ENCODE measurements around the gene RABGGTB.
"Not testable (repeated sequence)": the region's sequence is repeated elsewhere in the genome, so short reads cannot be mapped to it uniquely, and the experiment has no call there.

Gene RABGGTB

GRCh38 chr1:75795703-75796193 is 9.7 kb downstream of the RABGGTB start:
- DNase-seq (ENCODE audit: low read depth in 3 of 3): no peak

DNA sequence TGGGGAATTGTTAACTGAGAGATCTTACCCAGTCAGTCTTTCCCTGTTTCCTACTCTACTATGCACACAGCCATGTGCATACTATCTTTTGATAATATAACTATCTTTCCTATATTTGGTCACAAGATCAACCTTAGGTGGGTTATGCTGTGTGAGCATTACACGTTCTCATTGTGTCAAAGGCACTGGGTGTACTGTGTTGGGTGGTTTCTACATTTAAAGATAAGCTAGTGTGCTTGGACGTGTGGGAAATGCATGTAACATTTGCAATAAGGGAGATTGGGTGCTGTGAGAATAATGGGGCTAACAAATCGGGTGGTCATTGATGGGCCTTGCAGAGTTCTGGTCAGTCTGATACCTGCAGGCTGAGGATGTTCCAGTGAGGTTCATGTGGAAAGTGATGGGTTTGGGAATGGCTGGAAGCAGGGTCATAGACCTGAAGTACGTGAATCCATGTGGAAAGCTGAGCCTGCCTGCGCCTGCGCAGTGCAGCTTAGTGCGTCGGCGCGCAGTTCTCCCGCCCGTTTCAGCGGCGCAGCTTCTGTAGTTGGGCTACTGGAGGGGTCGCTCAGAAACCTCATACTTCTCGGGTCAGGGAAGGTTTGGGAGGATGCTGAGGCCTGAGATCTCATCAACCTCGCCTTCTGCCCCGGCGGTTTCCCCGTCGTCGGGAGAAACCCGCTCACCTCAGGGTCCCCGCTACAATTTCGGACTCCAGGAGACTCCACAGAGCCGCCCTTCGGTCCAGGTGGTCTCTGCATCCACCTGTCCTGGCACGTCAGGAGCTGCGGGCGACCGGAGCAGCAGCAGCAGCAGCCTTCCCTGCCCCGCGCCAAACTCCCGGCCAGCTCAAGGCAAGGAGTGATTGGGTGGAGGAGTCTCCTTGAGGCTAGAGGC is 10.6 kb downstream of the RABGGTB start, which contains the start of gene MSH4:
Gene MSH4 (plus strand): TSS at position 507 of the 897 bp plus-strand sequence. CDS start 104 bp downstream, at position 611.
- DNase-seq (ENCODE audit: low read depth in 3 of 3): no peak

DNA sequence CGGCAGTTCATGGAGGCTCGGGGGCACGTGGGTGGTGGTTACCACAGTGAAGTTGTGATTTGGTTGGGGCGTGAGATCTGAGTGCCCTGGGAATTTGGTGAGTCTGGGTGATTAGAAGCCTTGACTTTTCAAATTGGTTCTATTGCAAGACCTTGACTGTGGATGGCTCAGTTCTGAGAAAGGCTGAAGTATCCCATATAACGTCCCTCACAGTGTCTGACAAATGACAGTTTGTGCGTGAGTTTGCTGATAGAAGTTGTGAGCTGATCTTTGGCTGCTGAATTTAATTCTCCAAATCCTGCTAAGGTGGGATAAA is 11.2 kb downstream of the RABGGTB start:
- no peak for DNase-seq (ENCODE audit: low read depth in 3 of 3)

DNA sequence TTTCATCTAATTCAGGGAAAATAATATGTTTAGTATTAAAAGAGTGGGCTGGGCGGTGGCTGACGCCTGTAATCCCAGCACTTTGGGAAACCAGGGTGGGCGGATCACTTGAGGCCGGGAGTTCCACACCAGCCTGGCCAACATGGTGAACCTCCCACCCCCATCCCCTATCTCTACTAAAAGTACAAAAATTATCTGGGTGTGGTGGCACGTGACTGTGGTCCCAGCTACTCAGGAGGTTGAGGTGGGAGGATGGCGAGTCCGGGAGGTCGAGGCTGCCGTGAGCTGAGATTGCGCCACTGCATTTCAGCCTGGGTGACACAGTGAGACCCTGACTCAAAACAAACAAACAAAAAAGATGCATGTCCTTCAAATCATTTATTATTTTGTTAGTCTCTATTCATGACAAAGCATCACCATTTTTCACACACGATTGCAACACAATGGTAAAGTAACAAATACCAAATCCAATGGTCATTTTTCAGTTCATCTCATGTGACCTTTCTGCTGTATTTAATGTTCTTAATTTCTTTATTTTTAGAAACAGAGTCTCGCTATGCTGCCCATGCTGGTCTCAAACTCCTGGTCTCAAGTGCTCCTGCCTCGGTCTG is 11.7 kb downstream of the RABGGTB start:
- no peak for DNase-seq (ENCODE audit: low read depth in 3 of 3)

GRCh38 chr1:75801480-75801879 is 15.4 kb downstream of the RABGGTB start:
- DNase-seq (ENCODE audit: low read depth in 3 of 3): not testable (repeated sequence)

- no peak for DNase-seq (ENCODE audit: low read depth in 3 of 3)
Measured at GRCh38 chr1:75808921-75809320, 22.9 kb downstream of the RABGGTB start.

GRCh38 chr1:75810113-75810512 is 24.1 kb downstream of the RABGGTB start:
- not testable (repeated sequence) for DNase-seq (ENCODE audit: low read depth in 3 of 3)

DNA sequence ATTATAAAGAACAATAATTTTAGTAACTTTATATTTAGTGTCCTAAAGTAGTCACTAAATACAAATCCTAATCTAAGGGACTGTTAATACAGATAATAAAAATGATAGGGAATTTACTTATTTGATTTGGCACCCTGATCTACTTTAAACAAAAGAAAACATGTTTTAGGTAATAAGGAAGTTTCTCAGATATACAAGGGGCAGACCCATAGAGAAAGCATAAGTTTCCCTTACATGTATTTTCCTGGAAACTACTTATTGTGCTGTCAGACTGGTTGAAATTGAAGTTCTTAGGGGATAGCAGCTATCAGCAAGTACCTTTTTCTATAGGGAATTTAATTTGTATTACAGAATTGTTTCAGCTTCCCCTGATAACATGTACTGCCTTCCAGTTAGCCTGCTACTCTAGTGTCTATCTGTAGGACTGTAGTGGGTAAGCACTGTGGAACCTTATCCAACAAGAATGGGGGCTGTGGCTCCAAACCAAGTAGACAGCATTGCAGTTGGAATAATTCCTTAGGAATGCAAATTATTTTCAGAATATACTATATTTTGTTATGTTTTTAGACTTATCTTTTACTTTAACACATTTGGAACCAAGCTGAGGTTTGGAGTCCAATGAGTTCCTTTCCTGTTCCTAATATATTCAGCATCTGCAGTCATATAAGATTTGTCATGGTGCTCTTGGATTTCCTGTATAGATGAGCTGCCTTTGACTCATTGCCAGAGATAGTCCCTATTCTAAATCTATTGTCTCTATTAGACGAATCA is 25.3 kb downstream of the RABGGTB start:
- no peak for DNase-seq (ENCODE audit: low read depth in 3 of 3)

DNA sequence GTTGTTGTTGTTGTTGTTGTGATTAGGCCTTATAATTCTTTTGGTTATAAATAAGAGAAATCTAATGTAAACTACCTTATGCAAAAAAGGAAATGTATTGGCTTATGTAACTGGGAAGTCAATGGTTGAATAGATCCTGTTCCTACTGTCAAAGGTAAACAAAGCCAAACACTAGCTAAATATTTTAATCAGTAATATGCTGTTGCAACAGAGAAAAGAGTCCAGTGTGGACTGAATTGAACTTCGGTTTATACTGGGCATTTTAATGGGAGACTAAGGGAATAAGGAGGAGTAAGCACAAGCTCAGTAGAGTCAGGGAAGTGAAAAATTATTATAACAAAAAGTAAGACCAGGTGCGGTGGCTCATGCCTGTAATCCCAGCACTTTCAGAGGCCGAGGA is 26.0 kb downstream of the RABGGTB start:
- no peak for DNase-seq (ENCODE audit: low read depth in 3 of 3)

DNA sequence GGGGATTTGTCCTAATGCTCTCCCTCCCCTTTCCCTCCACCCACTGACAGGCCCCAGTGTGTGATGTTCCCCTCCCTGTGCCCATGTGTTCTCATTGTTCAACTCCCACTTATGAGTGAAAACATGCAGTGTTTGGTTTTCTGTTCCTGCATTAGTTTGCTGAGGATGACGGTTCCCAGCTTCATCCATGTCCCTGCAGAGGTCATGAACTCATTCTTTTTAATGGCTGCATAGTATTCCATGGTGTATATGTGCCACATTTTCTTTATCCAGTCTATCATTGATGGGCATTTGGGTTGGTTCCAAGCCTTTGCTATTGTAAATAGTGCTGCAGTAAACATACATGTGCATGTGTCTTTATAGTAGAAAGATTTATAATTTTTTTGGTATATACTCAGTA is 37.5 kb downstream of the RABGGTB start:
- not testable (repeated sequence) for DNase-seq (ENCODE audit: low read depth in 3 of 3)

DNA sequence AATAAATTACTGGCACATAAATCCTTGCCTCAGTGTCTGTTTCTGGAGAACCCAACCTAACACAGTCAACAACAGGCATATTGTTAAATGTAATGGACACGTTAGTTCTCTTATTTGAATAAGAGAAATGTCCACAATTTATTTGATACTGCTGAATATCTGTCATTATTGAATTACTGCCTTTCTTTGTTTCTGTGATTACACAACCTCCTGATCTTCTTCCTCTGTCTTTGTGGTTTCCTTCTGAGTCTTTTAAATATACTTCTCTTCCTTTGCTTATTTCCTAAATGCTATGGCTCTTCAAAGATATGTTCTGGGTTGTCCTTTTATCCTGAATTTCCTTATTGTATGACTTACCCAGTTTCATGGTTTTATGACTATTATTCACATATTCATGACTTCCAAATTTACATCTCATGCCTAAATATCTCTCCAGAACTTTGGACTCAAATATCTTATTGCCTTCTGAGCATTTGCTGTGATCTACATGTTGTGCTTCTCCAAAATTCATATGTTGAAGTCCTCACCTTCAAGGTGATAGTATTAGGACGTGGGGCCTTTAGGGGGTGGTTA is 50.6 kb downstream of the RABGGTB start:
- no peak for DNase-seq (ENCODE audit: low read depth in 3 of 3)

GRCh38 chr1:75838079-75838478 is 52.0 kb downstream of the RABGGTB start:
- DNase-seq (ENCODE audit: low read depth in 3 of 3): no peak

DNA sequence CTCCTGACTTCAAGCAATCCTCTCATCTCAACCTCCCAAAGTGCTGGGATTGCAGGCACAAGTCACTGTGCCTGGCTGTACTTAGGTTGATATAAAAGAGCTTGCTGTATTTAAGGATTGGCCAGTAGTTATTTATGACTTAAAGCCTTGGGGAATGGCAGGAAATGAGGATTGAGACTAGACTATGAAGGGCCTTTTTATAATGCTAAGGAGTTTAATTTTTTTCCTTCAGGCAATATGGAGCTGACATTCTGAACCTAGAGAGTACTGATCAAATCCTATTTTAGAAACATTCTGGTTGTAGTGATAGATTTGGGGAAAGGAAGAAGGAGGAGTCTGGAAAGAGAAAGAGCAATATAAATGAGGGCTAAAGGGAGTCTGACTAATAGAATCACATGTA is 55.4 kb downstream of the RABGGTB start:
- DNase-seq (ENCODE audit: low read depth in 3 of 3): no peak
